ENCODE results near the gene MPV17. TPM values are rescaled to one million over a fixed set of nuclear protein-coding genes. Genes with fewer than 3 reads are reported as not detected.

MPV17 gene
- total and polyA plus RNA-seq, 9 of the 15 experiments (the other 6 are each of a cell fraction or from before 2014, with no cell fraction given): 54.7 to 140 (median 70.2) TPM

DNA sequence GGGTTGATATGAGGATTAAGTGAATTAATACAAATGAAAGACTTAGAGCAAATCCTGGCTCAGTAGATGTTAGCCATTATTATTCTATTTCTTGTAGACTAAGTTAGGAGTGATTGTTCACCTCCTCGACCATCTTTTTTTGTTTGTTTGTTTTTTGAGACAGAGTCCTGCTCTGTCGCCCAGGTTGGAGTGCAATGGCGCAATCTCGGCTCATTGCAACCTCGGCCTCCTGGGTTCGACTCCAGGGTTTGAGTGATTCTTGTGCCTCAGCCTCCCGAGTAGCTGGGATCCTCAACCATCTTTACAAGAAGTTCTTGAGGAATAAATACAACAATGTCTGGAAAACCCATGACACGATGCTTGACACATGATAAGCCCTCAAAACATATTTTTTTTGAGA, 28.0 kb downstream of the MPV17 start (continued):
- TF ChIP-seq, protein P1, sequence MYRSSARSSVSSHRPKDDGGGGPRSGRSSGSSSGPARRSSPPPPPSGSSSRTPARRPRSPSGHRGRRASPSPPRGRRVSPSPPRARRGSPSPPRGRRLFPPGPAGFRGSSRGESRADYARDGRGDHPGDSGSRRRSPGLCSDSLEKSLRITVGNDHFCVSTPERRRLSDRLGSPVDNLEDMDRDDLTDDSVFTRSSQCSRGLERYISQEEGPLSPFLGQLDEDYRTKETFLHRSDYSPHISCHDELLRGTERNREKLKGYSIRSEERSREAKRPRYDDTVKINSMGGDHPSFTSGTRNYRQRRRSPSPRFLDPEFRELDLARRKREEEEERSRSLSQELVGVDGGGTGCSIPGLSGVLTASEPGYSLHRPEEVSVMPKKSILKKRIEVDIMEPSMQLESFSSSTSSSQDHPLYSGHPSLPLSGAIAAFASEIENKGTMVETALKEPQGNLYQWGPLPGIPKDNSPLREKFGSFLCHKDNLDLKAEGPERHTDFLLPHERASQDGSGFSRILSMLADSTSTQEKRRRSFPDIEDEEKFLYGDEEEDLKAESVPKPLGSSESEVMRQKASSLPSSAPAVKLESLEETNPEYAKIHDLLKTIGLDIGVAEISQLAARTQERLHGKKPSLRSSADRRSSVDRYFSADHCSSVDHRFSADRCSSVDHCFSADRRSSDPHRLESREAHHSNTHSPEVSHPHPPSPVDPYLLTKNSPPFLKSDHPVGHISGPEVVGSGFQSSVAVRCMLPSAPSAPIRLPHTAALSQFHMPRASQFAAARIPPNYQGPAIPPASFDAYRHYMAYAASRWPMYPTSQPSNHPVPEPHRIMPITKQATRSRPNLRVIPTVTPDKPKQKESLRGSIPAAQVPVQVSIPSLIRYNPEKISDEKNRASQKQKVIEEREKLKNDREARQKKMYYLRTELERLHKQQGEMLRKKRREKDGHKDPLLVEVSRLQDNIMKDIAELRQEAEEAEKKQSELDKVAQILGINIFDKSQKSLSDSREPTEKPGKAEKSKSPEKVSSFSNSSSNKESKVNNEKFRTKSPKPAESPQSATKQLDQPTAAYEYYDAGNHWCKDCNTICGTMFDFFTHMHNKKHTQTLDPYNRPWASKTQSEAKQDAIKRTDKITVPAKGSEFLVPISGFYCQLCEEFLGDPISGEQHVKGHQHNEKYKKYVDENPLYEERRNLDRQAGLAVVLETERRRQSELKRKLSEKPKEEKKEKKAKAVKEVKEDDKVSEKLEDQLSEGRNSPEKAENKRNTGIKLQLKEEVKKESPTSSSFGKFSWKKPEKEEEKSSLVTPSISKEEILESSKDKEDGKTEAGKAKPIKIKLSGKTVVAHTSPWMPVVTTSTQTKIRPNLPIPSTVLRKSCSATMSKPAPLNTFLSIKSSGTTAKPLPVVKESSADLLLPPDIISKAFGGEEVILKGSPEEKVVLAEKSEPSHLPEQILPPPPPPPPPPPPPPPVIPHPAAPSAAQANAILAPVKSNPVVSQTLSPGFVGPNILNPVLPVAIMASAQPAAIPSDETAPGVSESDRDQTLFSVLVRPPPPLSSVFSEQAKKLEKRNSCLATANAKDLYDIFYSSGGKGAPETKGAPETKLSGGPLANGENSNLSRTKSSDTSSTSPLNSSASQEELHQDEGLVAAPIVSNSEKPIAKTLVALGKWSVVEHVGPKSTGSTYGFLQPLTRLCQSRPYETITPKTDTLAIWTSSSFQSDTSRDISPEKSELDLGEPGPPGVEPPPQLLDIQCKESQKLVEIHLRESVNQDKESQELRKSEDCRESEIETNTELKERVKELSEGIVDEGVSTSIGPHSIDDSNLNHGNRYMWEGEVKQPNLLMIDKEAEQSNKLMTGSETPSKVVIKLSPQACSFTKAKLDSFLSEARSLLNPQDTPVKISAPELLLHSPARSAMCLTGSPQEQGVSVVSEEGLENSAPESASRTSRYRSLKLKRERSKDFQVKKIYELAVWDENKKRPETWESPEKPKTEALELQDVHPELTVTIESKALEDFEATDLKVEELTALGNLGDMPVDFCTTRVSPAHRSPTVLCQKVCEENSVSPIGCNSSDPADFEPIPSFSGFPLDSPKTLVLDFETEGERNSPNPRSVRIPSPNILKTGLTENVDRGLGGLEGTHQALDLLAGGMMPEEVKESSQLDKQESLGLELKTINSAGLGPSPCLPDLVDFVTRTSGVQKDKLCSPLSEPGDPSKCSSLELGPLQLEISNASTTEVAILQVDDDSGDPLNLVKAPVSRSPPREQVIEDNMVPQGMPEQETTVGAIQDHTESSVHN (IDR thresholded peaks at IDR 0.05; ENCODE audit: borderline replicate concordance in 1 of 2, low read depth in 1 of 2): no peak
- TF ChIP-seq FOXK2 (conservative IDR thresholded peaks at IDR 0.05 in 1 of 2, IDR thresholded peaks at IDR 0.05 in 1 of 2; ENCODE audit: low read depth in 2 of 2) (no peak), PML (IDR thresholded peaks at IDR 0.05; ENCODE audit: low read length) (no peak), ZNF124 (CRISPR knock-in tag; IDR thresholded peaks at IDR 0.05) (no peak), NRF1 (conservative IDR thresholded peaks at IDR 0.05 in 1 of 2, IDR thresholded peaks at IDR 0.05 in 1 of 2) (no peak), CBFB (CRISPR knock-in tag; IDR thresholded peaks at IDR 0.05) (no peak), KAT7 (CRISPR knock-in tag; IDR thresholded peaks at IDR 0.05; ENCODE audit: borderline replicate concordance) (no peak), U2AF2 (optimal IDR thresholded peaks at IDR 0.05; ENCODE audit: low read depth, low read length) (no peak), MITF (IDR thresholded peaks at IDR 0.05) (no peak), PHF21A (IDR thresholded peaks at IDR 0.05; ENCODE audit: borderline replicate concordance, low read depth) (no peak), ZNF282 (CRISPR knock-in tag; IDR thresholded peaks at IDR 0.05) (no peak), ZNF445 (CRISPR knock-in tag; IDR thresholded peaks at IDR 0.05; ENCODE audit: low read depth) (no peak)

Measured in K562 (cell line).